ENCODE results near the gene STAU1.

DNA sequence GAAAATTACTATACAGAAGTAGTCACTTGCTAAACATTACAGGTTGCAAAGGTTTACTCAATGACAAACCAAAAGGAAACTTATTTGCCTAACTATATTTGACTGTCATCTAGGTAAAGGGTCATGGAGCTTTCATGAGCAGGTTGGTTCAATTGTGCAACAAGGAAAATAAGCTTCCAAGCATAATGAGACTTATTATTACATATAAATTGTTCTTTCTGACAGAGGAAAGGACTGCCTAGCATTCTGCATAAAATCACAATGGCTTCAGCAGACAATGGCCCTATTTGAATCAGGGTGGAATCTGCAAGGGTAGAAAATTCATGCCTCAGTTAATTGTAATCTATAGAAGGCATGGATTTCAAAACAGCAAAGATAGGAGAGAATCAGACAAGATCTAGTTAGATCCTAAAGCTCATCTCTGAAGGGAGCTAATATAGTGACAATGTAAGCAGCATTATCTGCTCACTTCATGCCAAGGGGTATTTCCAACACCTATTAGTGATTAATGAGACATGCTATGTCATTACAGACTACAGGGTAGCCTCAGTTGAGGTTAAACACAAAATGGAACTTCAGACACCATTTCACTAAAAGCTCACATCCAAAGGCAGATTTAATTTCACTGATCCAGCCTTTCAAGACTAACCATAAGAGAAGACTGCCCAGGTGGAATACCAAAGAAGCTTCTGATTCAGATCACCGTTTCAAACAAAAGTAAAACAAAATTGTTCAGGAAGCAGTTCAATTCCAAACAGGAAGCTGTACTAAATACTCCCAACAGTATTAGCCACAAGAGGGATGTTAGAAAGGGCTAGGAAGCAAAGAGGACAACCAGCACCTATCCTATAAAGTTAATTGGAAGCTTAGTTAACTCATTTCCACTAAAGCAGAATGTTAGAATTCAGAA lies 8.5 kb downstream of the STAU1 start:
- TF ChIP-seq ISL1 (CRISPR knock-in tag; IDR thresholded peaks at IDR 0.05) (no peak), RARB (CRISPR knock-in tag; IDR thresholded peaks at IDR 0.05) (no peak), ESRRG (CRISPR knock-in tag; IDR thresholded peaks at IDR 0.05) (no peak), ZNF8 (CRISPR knock-in tag; IDR thresholded peaks at IDR 0.05) (no peak), OSR1 (CRISPR knock-in tag; IDR thresholded peaks at IDR 0.05) (no peak)
- TF ChIP-seq, protein P1, sequence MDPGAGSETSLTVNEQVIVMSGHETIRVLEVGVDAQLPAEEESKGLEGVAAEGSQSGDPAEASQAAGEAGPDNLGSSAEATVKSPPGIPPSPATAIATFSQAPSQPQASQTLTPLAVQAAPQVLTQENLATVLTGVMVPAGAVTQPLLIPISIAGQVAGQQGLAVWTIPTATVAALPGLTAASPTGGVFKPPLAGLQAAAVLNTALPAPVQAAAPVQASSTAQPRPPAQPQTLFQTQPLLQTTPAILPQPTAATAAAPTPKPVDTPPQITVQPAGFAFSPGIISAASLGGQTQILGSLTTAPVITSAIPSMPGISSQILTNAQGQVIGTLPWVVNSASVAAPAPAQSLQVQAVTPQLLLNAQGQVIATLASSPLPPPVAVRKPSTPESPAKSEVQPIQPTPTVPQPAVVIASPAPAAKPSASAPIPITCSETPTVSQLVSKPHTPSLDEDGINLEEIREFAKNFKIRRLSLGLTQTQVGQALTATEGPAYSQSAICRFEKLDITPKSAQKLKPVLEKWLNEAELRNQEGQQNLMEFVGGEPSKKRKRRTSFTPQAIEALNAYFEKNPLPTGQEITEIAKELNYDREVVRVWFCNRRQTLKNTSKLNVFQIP (CRISPR knock-in tag; IDR thresholded peaks at IDR 0.05; ENCODE audit: borderline replicate concordance, low read depth), result no peak
